Spleen (tissue), 11 donors: ENCODE measurements around the gene LSM14A. TPM values are rescaled to one million over a fixed set of nuclear protein-coding genes. Genes with fewer than 3 reads are reported as not detected.

Experiments used
- DNase-seq: peaks from one replicate; pipeline ENCODE4 v3.0.0-alpha.2; 2020
- H3K27ac ChIP-seq, 8 donors: fragments of 200-600 bp; sonication (generic) in 7 of 8; 1 replicate in 4 of 8; 2 replicates in 4 of 8; pipeline versions ENCODE4 v1.5.0 to v1.8.0; 2016 to 2021; ENCODE audit warnings: inconsistent platforms in 4 of 8, mild to moderate bottlenecking in 4 of 8, moderate library complexity in 1 of 8
- H3K27me3 ChIP-seq, 7 donors: fragments of 200-600 bp; sonication (generic) in 6 of 7; replicated peaks in 1 of 7; 1 replicate in 4 of 7; 2 replicates in 3 of 7; pipeline versions ENCODE4 v1.5.0 to v1.8.0; 2016 to 2021; ENCODE audit warnings: inconsistent platforms in 3 of 7, mild to moderate bottlenecking in 1 of 7
- H3K36me3 ChIP-seq, 6 donors: fragments of 200-600 bp; sonication (generic) in 5 of 6; 1 replicate in 4 of 6; 2 replicates in 2 of 6; pipeline versions ENCODE4 v1.5.0 to v1.8.0; 2016 to 2021; ENCODE audit warnings: inconsistent platforms in 2 of 6
- H3K4me1 ChIP-seq, 6 donors: fragments of 200-600 bp; sonication (generic) in 5 of 6; 1 replicate in 3 of 6; 2 replicates in 3 of 6; pipeline versions ENCODE4 v1.5.0 to v1.8.0; 2016 to 2021; ENCODE audit warnings: inconsistent platforms in 3 of 6
- H3K4me3 ChIP-seq, 8 donors: fragments of 200-600 bp; sonication (generic) in 7 of 8; 1 replicate in 4 of 8; 2 replicates in 4 of 8; pipeline versions ENCODE4 v1.5.0 to v1.8.0; 2016 to 2021; ENCODE audit warnings: inconsistent platforms in 4 of 8, mild to moderate bottlenecking in 4 of 8, moderate library complexity in 2 of 8
- H3K9me3 ChIP-seq, 8 donors: fragments of 200-600 bp; sonication (generic) in 7 of 8; 1 replicate in 4 of 8; 2 replicates in 4 of 8; pipeline versions ENCODE4 v1.5.0 to v1.8.0; 2016 to 2021; ENCODE audit warnings: inconsistent platforms in 4 of 8
- POLR2A ChIP-seq, 3 donors: fragments of 450-650 bp; IDR thresholded peaks; one replicate each; pipeline ENCODE4 v1.5.1; 2017; ENCODE audit warnings: antibody characterized with exemption in 3 of 3, mild to moderate bottlenecking in 1 of 3
- POLR2AphosphoS5 ChIP-seq, 3 donors: sonication (generic); formaldehyde crosslinking; IDR thresholded peaks; one replicate each; pipeline ENCODE4 v1.5.1; 2017; ENCODE audit warnings: antibody characterized with exemption in 3 of 3
- WGBS, 5 donors: extraction: QIAGEN DNeasy Blood & Tissue Kit in 3 of 5; methylation state at CpG; one replicate each; pipeline versions ENCODE4 v1.1.5 to v1.1.7; 2013 to 2018; 5-methylcytosine and 5-hydroxymethylcytosine counted together
- intact Hi-C: fragments of 100-400 bp; cut with DNase I; formaldehyde crosslinking; loops from one replicate; pipeline ENCODE4 v1.15.0; 2023; ENCODE audit warnings: low total_unique reads
- polyA plus RNA-seq, 3 donors: library from polyadenylated mRNA; stranded (reverse); fragments of 200-250 nt; gene quantifications; one replicate each; pipeline ENCODE4 v1.2.1, GENCODE V29; 2013
- total RNA-seq, 7 donors: library from RNA; depleted of rRNA in 3 of 7; stranded (reverse); fragments of >200 nt in 3 of 7; fragmentation: NEBNext Ultra II Directional in 4 of 7; extraction: Animal tissue kit (Norgen Biotek cat#: 25700) in 4 of 7; gene quantifications; one replicate each; pipeline versions ENCODE4 v1.1.0 to v1.2.1, GENCODE V29; 2016 to 2021
- TF ChIP-seq, protein P1 (sequence below), 11 experiments: fragments of 200-600 bp in 7 of 11; fragments of 450-650 bp in 4 of 11; sonication (generic) in 4 of 11; IDR thresholded peaks in 8 of 11; conservative IDR thresholded peaks in 3 of 11; 1 replicate in 7 of 11; 2 replicates in 4 of 11; pipeline versions ENCODE4 v1.4.0 to v1.8.0; 2016 to 2021; ENCODE audit warnings: antibody characterized with exemption in 11 of 11, inconsistent platforms in 4 of 11, mild to moderate bottlenecking in 1 of 11
- donor health status: healthy with polysubstance abuse.
- donor health status: DM: no; HTN: no; CAD: no; lungs with moderate emphysema.
- donor health status: DM: no; HTN: no; CAD: no.
- donor health status: Bipolar disorder and iron deficiency.
- donor health status: healthy.
- donor health status: DM: no; HTN: no; CAD: no.
- donor health status: DM: yes; HTN: yes; CAD: no.

LSM14A gene
- total and polyA plus RNA-seq, 10 donors, result 46.8 to 187 (median 122) TPM

DNA sequence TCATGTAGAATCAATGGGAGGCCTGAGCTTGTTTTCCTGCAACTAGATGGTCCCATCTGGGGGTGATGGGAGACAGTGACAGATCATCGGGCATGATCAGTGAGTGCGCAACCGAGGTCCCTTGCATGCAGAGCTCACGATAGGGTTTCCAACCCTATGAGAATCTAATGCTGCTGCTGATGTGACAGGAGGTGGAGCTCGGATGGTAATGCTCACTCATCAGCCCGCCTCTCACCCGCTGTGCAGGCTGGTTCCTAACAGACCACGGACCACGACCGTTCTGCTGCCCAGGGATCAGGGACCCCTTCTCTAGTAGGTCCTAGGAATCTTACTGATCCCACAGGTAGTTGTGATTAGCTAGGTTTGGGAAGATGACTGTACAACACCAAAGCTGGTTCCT, 58.5 kb downstream of the LSM14A start:
- 87 to 95% (median 93%) methylated on average over 10 of the region's 10 CpGs for WGBS, 5 donors
- no peak overlapping the region for H3K27ac ChIP-seq

DNA sequence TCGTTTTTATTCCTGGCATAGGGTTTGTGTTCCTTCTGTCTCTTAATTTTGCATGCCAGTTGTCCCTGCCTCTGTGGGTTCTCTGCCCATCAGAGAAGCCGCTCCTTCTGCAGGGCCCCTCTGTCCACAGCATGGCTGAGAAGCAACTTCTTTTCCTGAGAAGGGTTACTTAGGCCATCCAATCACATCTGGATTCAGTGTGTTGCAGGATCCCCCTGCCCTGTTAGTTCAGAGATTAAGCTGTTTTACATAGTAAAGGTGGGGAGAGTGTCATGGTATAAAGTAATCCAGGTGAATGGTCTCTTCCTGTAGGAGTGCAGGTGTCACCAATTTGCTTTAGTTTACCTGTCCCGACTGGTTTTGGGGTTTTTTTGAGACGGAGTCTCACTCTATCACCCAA, 59.1 kb downstream of the LSM14A start:
- TF ChIP-seq POLR2AphosphoS5 (IDR thresholded peaks at IDR 0.05) (no peak), POLR2A (IDR thresholded peaks at IDR 0.05) (no peak)
- TF ChIP-seq, protein P1, sequence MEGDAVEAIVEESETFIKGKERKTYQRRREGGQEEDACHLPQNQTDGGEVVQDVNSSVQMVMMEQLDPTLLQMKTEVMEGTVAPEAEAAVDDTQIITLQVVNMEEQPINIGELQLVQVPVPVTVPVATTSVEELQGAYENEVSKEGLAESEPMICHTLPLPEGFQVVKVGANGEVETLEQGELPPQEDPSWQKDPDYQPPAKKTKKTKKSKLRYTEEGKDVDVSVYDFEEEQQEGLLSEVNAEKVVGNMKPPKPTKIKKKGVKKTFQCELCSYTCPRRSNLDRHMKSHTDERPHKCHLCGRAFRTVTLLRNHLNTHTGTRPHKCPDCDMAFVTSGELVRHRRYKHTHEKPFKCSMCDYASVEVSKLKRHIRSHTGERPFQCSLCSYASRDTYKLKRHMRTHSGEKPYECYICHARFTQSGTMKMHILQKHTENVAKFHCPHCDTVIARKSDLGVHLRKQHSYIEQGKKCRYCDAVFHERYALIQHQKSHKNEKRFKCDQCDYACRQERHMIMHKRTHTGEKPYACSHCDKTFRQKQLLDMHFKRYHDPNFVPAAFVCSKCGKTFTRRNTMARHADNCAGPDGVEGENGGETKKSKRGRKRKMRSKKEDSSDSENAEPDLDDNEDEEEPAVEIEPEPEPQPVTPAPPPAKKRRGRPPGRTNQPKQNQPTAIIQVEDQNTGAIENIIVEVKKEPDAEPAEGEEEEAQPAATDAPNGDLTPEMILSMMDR (IDR thresholded peaks at IDR 0.05 in 8 of 11, conservative IDR thresholded peaks at IDR 0.05 in 3 of 11), result no peak
- 85 to 96% (median 92%) methylated on average over 4 of the region's 4 CpGs for WGBS, 5 donors
- DNase-seq, result no peak
- H3K27me3 ChIP-seq, result no peaks in the 10 kb centered on the region
- peaks cover 0 to 13% (median 4%) of the 10 kb centered on the region in 6 donors for H3K4me1 ChIP-seq
- H3K9me3 ChIP-seq, result no peaks in the 10 kb centered on the region
- peaks cover 0 to 53% (median 34%) of the 10 kb centered on the region in 6 donors for H3K36me3 ChIP-seq
- H3K27ac ChIP-seq, result no peak overlapping the region
- intact Hi-C loops, result no loop called here
- H3K4me3 ChIP-seq, result no peak overlapping the region

More for the DNA sequence above, 58.5 kb downstream of the LSM14A start:
- DNase-seq, result no peak
- Histone ChIP-seq H3K36me3 (peaks cover 0 to 59% (median 39%) of the 10 kb centered on the region in 6 donors), H3K4me1 (peaks cover 0 to 16% (median 4%) of the 10 kb centered on the region in 6 donors), H3K9me3 (no peaks in the 10 kb centered on the region), H3K27me3 (no peaks in the 10 kb centered on the region), H3K4me3 (no peak overlapping the region)
- intact Hi-C loops, result no loop called here
- TF ChIP-seq POLR2AphosphoS5 (IDR thresholded peaks at IDR 0.05) (peak in 2 of 3 donors; percentile 31 to 41), POLR2A (IDR thresholded peaks at IDR 0.05) (no peak)

DNA sequence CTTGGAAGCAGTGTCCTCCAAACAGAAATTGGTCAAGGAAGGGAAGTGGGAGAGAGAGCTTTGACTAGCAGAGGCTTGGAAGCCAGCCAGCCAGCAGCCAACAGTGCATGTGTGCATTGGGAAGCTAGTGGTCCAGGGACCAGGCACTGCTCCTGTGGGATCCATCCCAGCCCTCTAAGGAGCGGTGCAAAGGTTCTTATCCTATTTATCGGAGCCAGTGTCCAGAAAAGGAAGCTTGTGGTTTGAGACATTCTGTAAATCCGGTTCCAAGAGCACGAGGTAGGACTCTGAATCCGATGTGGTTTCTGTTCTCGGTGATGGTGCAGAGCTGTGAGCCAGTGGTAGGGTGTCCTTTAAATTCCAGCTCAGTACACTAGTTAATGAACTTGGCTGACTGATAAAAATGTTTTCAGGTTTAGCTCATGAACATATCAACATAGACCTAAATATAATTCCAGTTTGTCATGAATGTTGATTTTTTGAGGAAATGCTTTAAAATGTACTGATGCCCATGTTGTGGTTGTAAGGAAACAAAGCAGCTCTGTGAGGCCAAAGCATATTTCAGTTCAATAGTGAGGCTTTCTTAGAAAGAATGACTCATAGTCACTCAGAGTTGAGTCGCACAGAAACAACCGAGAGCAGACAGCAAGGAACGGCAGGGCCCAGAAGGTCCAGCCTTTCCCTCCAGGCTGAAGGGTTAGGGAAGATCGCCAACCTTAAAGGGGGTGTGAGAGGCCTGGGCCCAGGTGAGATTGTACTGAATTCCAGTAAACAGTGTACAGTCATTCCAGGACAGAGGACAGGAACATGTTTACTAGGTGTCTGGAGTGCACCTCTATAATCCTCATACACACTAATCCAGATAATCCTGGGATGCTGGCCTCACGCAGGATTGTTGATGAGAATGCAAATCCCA, 60.5 kb downstream of the LSM14A start:
- no peaks in the 10 kb centered on the region for H3K27me3 ChIP-seq
- WGBS, 5 donors, result 42 to 55% (median 46%) methylated on average over 11 of the region's 11 CpGs
- no peaks in the 10 kb centered on the region for H3K9me3 ChIP-seq
- H3K36me3 ChIP-seq, result peaks cover 0 to 39% (median 28%) of the 10 kb centered on the region in 6 donors
- peaks cover 0 to 13% (median 4%) of the 10 kb centered on the region in 6 donors for H3K4me1 ChIP-seq
- no peak overlapping the region for H3K4me3 ChIP-seq
- peak overlapping the region in 2 of 8 donors; percentile 14 to 23 for H3K27ac ChIP-seq
- intact Hi-C loops, result no loop called here
- TF ChIP-seq, protein P1 (IDR thresholded peaks at IDR 0.05 in 8 of 11, conservative IDR thresholded peaks at IDR 0.05 in 3 of 11), result no peak
- peak in 1 of 3 donors; percentile 12 for TF ChIP-seq POLR2AphosphoS5 (IDR thresholded peaks at IDR 0.05)
- DNase-seq, result no peak

DNA sequence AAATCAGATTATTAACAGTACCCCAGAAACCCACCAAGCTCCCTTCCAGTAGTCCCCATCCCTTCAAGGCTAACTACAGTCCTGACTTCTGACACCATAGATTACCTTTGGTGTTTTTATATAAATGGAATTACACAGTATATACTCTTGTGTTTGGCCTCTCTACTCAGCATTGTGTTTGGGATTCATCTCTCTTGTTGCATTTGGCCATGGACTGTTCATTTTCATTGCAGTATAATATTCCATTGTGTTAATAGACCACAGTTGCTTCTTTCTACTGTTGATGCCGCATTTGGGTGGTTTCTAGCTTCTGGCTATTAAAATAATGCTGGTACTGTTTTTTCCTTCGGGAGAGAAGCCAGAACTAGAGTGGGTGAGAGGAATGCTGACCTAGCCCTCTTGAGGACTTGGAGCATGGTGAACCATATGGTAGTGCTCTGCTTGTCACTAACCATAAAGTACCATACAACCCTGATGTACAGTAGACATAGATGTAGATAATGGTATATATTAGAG, 63.2 kb downstream of the LSM14A start:
- Histone ChIP-seq H3K27me3 (no peaks in the 10 kb centered on the region), H3K27ac (no peak overlapping the region), H3K36me3 (peaks cover 0 to 12% (median 3%) of the 10 kb centered on the region in 6 donors), H3K4me1 (peaks cover 0 to 13% (median 4%) of the 10 kb centered on the region in 6 donors), H3K9me3 (no peaks in the 10 kb centered on the region), H3K4me3 (no peak overlapping the region)
- TF ChIP-seq POLR2AphosphoS5 (IDR thresholded peaks at IDR 0.05), result no peak
- TF ChIP-seq, protein P1 (IDR thresholded peaks at IDR 0.05 in 8 of 11, conservative IDR thresholded peaks at IDR 0.05 in 3 of 11), result no peak
- no peak for TF ChIP-seq POLR2A (IDR thresholded peaks at IDR 0.05)
- WGBS, 5 donors, result 93 to 95% (median 94%) methylated on average over 2 of the region's 2 CpGs
- intact Hi-C loops, result no loop called here
- no peak for DNase-seq
